ENCODE data around the gene MCCC2. TPM values are rescaled to one million over a fixed set of nuclear protein-coding genes. Genes with fewer than 3 reads are reported as not detected.

MCCC2 gene
- total and polyA plus RNA-seq, 10 of the 15 experiments (the other 5 are each of a cell fraction or from before 2014, with no cell fraction given): 22.2 to 106 (median 77.7) TPM

GRCh38 chr5:71600783-71601182, 13.6 kb downstream of the MCCC2 start:
- ChIA-PET RAD21 (ENCODE audit: unreplicated experiment) (interaction anchor here (0.7 to 2.1 kb wide), 6 partner anchors 11 to 140 kb away, joined by 3 to 11 read pairs (median 4); partner anchors contain the start of gene MCCC2), POLR2A (no interaction called here), CTCF (interaction anchor here (0.6 to 2.3 kb wide), 29 partner anchors 8 to 707 kb away, joined by 3 to 44 read pairs (median 4); partner anchors contain the start of gene MCCC2), SMC1A (ENCODE audit: uncharacterized antibody, unreplicated experiment) (interaction anchor here (0.5 to 2.4 kb wide), 7 partner anchors 9 to 843 kb away, joined by 3 to 22 read pairs (median 4); partner anchors contain the start of gene MCCC2)
- Histone ChIP-seq H3K9me3 (replicated peaks; ENCODE audit: control insufficient read depth, insufficient read depth, low read length) (no peaks in the 10 kb centered on the region), H3K4me2 (ENCODE audit: control insufficient read depth, insufficient read depth) (no peak overlapping the region), H3K4me1 (ENCODE audit: control insufficient read depth, insufficient read depth, low read length) (no peaks in the 10 kb centered on the region), H3K4me3 (no peak overlapping the region), H4K20me1 (ENCODE audit: control insufficient read depth, insufficient read depth) (no peaks in the 10 kb centered on the region), H3K79me2 (ENCODE audit: control insufficient read depth, insufficient read depth, low read length) (no peaks in the 10 kb centered on the region; the same call in 1 of the 2 replicates), H2AFZ (ENCODE audit: control insufficient read depth, low read depth, low read length) (no peak overlapping the region), H3K9ac (ENCODE audit: control insufficient read depth, insufficient read depth, low read length) (no peak overlapping the region), H3K36me3 (ENCODE audit: control insufficient read depth in 2 of 2, insufficient read depth in 2 of 2, low read length in 1 of 2) (peaks cover 2 to 37% of the 10 kb centered on the region in 2 experiments; a peak in 3 of 4 replicates), H3K27me3 (replicated peaks in 1 of 2; ENCODE audit: control insufficient read depth in 2 of 2, insufficient read depth in 2 of 2, low read length in 1 of 2) (no peaks in the 10 kb centered on the region), H3K27ac (ENCODE audit: control insufficient read depth, insufficient read depth) (no peak overlapping the region)
- in situ Hi-C loops (cut with MboI) (no loop called here), intact Hi-C loops (cut with micrococcal nuclease; ENCODE audit: unreplicated experiment) (loop anchor here (1.0 kb wide), 2 partner anchors 33 to 158 kb away; no protein-coding TSS in a partner anchor)
- TF ChIP-seq SRF (IDR thresholded peaks at IDR 0.05; ENCODE audit: low read depth in 2 of 2, low read length in 2 of 2) (no peak), WRNIP1 (IDR thresholded peaks at IDR 0.05; ENCODE audit: borderline replicate concordance, low read depth, low read length) (0 out of 2 replicates have a peak, but pooled peaks have one; percentile 47), POLR2A (IDR thresholded peaks at IDR 0.05; ENCODE audit: low read depth, low read length) (no peak)
- no TSS peak for BruUV-seq (replicated peaks)
- ATAC-seq: no peak
- DNase-seq (ENCODE audit: low read depth, low spot score): no peak
- FAIRE-seq: no peak
- WGBS (ENCODE audit: insufficient coverage, insufficient replicate concordance, low lambda C conversion rate, missing lambda C conversion rate): 96% methylated on average over 1 of the region's 1 CpG

GRCh38 chr5:71601222-71602026, 14.3 kb downstream of the MCCC2 start:
- CTCF ChIA-PET: interaction anchor here (0.6 to 2.3 kb wide), 34 partner anchors 9 to 707 kb away, joined by 3 to 44 read pairs (median 4); partner anchors contain the start of gene MCCC2
- intact Hi-C loops (cut with micrococcal nuclease; ENCODE audit: unreplicated experiment): loop anchor here (1.0 kb wide), 2 partner anchors 32 to 157 kb away; no protein-coding TSS in a partner anchor
- no TSS peak for BruUV-seq (replicated peaks)
- in situ Hi-C loops (cut with MboI): no loop called here
- POLR2A ChIA-PET: interaction anchor here (1.1 kb wide), 1 partner anchor 13 kb away, joined by 7 read pairs; no protein-coding TSS in a partner anchor
- DNase-seq (ENCODE audit: low read depth, low spot score): peak; percentile 20
- Histone ChIP-seq H4K20me1 (ENCODE audit: control insufficient read depth, insufficient read depth) (no peaks in the 10 kb centered on the region), H3K9ac (ENCODE audit: control insufficient read depth, insufficient read depth, low read length) (no peak overlapping the region), H3K79me2 (ENCODE audit: control insufficient read depth, insufficient read depth, low read length) (no peaks in the 10 kb centered on the region; the same call in 1 of the 2 replicates), H3K4me2 (ENCODE audit: control insufficient read depth, insufficient read depth) (no peak overlapping the region), H3K4me3 (no peak overlapping the region), H3K27me3 (replicated peaks in 1 of 2; ENCODE audit: control insufficient read depth in 2 of 2, insufficient read depth in 2 of 2, low read length in 1 of 2) (no peaks in the 10 kb centered on the region), H3K4me1 (ENCODE audit: control insufficient read depth, insufficient read depth, low read length) (no peaks in the 10 kb centered on the region), H3K36me3 (ENCODE audit: control insufficient read depth in 2 of 2, insufficient read depth in 2 of 2, low read length in 1 of 2) (peaks cover 2 to 33% of the 10 kb centered on the region in 2 experiments; a peak in 3 of 4 replicates), H2AFZ (ENCODE audit: control insufficient read depth, low read depth, low read length) (no peak overlapping the region), H3K9me3 (replicated peaks; ENCODE audit: control insufficient read depth, insufficient read depth, low read length) (no peaks in the 10 kb centered on the region), H3K27ac (ENCODE audit: control insufficient read depth, insufficient read depth) (no peak overlapping the region)
- peak; percentile 99 for ATAC-seq
- RAD21 ChIA-PET (ENCODE audit: unreplicated experiment): interaction anchor here (0.7 to 2.1 kb wide), 7 partner anchors 12 to 140 kb away, joined by 3 to 11 read pairs (median 4); partner anchors contain the start of gene MCCC2
- WGBS (ENCODE audit: insufficient coverage, insufficient replicate concordance, low lambda C conversion rate, missing lambda C conversion rate): 11% methylated on average over 6 of the region's 6 CpGs
- FAIRE-seq: peak; percentile 89
- SMC1A ChIA-PET (ENCODE audit: uncharacterized antibody, unreplicated experiment): interaction anchor here (0.6 to 2.4 kb wide), 8 partner anchors 9 to 126 kb away, joined by 3 to 22 read pairs (median 4); partner anchors contain the start of gene MCCC2
- TF ChIP-seq ETV6 (conservative IDR thresholded peaks at IDR 0.05 in 1 of 2, IDR thresholded peaks at IDR 0.05 in 1 of 2; ENCODE audit: borderline replicate concordance in 1 of 2, low read depth in 1 of 2) (0 out of 4 replicates have a peak, but pooled peaks of 1 of the 2 experiments have one; percentile 66), TBL1XR1 (IDR thresholded peaks at IDR 0.05; ENCODE audit: low read depth, low read length) (no peak), NR2F1 (conservative IDR thresholded peaks at IDR 0.05) (peak; percentile 52; the same call in 1 of the 2 replicates), NFYA (IDR thresholded peaks at IDR 0.05; ENCODE audit: borderline replicate concordance, low read depth, low read length) (no peak), YY1 (IDR thresholded peaks at IDR 0.05; ENCODE audit: low read depth, low read length) (no peak), TCF12 (IDR thresholded peaks at IDR 0.05; ENCODE audit: low read depth, low read length) (0 out of 2 replicates have a peak, but pooled peaks have one; percentile 15)
- TF ChIP-seq, protein P1, sequence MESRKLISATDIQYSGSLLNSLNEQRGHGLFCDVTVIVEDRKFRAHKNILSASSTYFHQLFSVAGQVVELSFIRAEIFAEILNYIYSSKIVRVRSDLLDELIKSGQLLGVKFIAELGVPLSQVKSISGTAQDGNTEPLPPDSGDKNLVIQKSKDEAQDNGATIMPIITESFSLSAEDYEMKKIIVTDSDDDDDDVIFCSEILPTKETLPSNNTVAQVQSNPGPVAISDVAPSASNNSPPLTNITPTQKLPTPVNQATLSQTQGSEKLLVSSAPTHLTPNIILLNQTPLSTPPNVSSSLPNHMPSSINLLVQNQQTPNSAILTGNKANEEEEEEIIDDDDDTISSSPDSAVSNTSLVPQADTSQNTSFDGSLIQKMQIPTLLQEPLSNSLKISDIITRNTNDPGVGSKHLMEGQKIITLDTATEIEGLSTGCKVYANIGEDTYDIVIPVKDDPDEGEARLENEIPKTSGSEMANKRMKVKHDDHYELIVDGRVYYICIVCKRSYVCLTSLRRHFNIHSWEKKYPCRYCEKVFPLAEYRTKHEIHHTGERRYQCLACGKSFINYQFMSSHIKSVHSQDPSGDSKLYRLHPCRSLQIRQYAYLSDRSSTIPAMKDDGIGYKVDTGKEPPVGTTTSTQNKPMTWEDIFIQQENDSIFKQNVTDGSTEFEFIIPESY (IDR thresholded peaks at IDR 0.05): no peak
